Subcutaneous adipose tissue (tissue), 4 donors: ENCODE measurements around the gene PAQR4. TPM values are rescaled to one million over a fixed set of nuclear protein-coding genes. Genes with fewer than 3 reads are reported as not detected.

ENCODE experiments used
- total RNA-seq, 4 donors: library from RNA; depleted of rRNA; stranded (reverse); fragments of >200 nt; gene quantifications; one replicate each; pipeline ENCODE4 v1.1.0, GENCODE V29; 2016
- TF ChIP-seq, protein P1 (sequence below): fragments of 450-650 bp; IDR thresholded peaks from one replicate; pipeline ENCODE4 v1.5.1; 2016; ENCODE audit warnings: low read depth, mild to moderate bottlenecking, control low read depth, antibody characterized with exemption, moderate library complexity

The PAQR4 gene
- total RNA-seq, 4 donors from 2014 or later, result 1.5 to 5.7 (median 3.8) TPM

DNA sequence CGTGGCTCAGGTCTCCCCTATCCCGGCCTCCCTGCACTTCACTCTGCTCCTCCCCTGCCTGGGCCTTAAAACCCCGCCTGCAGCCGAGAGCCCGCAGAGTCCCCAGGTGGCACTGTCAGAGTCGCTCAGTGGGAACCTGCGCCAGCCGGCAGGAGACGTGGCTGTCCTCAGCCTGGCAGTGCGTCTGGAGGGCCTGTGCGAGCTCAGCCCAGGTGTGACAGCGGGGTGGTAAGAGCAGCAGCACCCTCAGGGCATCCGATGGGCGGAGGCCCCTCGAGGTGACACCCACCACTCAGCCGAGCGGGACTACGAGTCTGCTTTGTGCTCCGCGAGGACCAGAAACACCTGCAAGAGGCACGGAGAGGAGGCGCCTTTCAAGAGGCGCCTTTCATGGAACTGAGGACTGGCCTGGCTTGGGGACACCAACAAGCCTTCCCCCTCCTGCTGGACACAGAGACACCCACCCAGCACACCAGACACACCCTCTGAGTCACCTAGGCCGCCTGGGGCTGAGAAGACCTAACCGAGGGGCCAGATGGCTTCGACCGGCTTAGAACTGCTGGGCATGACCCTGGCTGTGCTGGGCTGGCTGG, 43.8 kb downstream of the PAQR4 start, which contains the start of gene CLDN9:
TSS of gene CLDN9 (plus strand) at position 96 of the 593 bp plus-strand sequence. CDS start at position 536, 440 bp downstream.
- TF ChIP-seq, protein P1, sequence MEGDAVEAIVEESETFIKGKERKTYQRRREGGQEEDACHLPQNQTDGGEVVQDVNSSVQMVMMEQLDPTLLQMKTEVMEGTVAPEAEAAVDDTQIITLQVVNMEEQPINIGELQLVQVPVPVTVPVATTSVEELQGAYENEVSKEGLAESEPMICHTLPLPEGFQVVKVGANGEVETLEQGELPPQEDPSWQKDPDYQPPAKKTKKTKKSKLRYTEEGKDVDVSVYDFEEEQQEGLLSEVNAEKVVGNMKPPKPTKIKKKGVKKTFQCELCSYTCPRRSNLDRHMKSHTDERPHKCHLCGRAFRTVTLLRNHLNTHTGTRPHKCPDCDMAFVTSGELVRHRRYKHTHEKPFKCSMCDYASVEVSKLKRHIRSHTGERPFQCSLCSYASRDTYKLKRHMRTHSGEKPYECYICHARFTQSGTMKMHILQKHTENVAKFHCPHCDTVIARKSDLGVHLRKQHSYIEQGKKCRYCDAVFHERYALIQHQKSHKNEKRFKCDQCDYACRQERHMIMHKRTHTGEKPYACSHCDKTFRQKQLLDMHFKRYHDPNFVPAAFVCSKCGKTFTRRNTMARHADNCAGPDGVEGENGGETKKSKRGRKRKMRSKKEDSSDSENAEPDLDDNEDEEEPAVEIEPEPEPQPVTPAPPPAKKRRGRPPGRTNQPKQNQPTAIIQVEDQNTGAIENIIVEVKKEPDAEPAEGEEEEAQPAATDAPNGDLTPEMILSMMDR, result no peak

DNA sequence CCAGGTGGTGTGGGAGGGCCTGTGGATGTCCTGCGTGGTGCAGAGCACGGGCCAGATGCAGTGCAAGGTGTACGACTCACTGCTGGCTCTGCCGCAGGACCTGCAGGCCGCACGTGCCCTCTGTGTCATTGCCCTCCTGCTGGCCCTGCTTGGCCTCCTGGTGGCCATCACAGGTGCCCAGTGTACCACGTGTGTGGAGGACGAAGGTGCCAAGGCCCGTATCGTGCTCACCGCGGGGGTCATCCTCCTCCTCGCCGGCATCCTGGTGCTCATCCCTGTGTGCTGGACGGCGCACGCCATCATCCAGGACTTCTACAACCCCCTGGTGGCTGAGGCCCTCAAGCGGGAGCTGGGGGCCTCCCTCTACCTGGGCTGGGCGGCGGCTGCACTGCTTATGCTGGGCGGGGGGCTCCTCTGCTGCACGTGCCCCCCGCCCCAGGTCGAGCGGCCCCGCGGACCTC, 44.4 kb downstream of the PAQR4 start:
- TF ChIP-seq, protein P1, result no peak

DNA sequence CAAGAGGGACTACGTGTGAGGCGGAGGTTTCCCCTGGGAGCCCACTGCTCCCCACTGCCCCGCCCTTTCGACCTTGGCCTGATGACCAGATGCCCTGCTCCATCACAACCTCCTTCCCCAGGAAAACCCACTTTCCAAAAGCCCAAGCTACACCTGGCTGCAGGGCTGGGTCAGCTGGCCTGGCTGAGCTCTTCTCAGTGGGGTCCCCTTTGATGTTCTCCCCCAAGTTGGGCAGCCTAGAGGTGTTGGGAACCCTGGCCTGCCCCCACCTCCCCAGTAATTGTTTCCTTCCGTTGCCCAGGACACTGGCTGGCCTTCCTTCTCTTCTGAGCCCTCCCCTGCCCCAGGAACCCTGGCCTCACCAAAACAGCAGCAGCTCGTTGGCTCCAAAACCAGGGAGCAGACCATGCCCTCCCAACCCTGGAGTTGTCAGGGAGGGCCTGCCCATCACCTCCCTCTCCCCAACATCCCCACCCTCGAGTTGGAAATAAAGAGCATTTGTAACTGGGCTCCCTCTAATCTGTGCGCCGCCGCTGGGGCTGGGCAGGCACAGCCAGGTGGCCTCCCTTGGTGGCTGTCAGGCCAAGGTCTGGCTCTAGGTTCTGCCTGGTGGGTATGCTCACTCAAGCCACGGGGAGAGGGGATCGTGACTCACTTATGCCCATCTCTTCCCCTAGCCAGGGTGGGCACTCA, 45.0 kb downstream of the PAQR4 start:
- TF ChIP-seq, protein P1, result no peak

DNA sequence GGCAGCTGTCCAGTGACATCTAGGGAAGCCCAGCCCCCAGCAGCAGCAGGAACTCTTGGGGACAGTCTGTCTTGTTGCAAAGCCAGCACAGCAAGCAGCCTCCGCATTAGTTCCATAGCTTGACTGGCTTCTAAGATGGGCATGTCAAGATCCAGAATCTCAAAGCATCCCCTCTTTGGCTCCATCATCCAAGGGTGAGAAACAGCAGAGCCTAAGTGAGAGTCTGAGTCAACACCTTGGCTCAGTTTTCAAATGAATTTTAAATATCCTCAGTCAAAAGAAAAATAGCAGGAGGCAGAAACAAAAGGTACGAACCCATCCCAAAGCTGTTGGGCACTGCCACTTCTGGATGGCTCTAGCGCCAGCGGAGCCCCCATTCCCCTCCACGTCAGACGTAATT, 45.8 kb downstream of the PAQR4 start:
- TF ChIP-seq, protein P1, result no peak

DNA sequence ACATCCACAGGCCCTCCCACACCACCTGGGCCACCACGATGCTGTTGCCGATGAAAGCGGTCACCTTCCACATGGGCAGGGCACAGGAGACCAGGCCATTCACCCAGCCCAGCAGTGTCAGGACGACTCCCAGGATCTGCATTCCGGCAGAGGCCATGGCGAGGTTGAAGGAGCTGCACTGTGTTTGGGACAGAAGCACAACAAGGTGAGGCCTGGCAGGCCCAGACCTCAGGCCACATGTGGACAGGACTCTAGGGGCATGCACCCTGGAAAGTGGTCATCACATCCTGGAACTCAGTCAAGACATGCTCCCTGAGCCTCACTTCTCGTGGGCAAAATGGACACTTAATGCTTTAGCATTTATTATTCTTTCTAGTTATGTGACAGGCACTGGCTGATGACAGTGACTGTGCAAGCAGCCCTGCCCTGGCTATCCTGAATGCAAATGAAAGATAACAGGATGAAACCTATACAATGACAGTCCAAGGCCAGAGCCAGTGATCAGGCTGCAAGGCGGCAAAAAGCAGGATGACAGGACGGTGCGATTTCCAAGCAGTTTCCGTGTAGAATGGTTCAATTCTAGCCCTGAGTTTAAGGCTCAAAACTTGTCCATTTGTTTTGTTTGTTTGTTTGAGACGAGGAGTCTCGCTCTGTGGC, 46.8 kb downstream of the PAQR4 start:
- TF ChIP-seq, protein P1, result no peak

DNA sequence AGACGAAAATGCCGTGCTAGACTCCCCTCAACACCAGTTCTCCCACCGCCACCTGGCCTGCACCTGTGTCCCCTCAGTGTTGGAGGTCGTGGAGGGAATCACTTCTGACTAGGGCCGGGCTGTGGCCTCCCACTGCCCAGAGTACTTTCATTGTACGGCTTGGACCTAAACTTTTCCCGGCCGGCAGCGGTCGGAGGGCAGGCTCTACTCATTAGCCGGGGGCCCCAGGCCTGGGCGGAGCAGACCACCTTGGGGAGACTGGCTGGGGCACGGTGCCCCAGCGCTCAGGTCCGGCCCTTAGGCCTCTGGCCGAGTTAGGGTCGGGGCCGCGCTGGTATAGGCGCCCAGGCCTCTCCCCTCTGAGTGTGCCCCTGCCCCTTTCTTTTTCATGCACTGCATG, 48.2 kb downstream of the PAQR4 start:
- TF ChIP-seq, protein P1, result no peak
